HepG2 (cell line): ENCODE results near the gene DNM3. TPM values are rescaled to one million over a fixed set of nuclear protein-coding genes. Genes with fewer than 3 reads are reported as not detected.

Source experiments
- ATAC-seq: fragments of 200-7000 bp; cut with Tn5 transposase; 3 replicates; pipeline ENCODE4 v1.9.1; 2020; ENCODE audit warnings: mild to moderate bottlenecking, moderate library complexity
- BruUV-seq: library from RNA; stranded (reverse); fragments of 400-500 nt; replicated peaks from 2 replicates; lab custom pipeline; 2021; lab: Mats Ljungman, UMichigan
- CTCF ChIA-PET: fragments of 300-600 bp; formaldehyde crosslinking; extraction: SDS; loops from one replicate; lab custom pipeline; 2021; ENCODE audit warnings: low total read pairs, inconsistent platforms, low intra/inter-chr PET ratio; lab: Yijun Ruan, JAX
- POLR2A ChIA-PET: fragments of 350-600 bp; sonication (Branson Sonifier 250); formaldehyde crosslinking; loops from one replicate; lab custom pipeline; 2020; ENCODE audit warnings: antibody characterized with exemption, inconsistent platforms; lab: Yijun Ruan, JAX
- DNase-seq: peaks from one replicate; pipeline ENCODE4 v3.0.0-alpha.2; 2015; ENCODE audit warnings: low spot score
- FAIRE-seq: peaks from 3 replicates; lab custom pipeline; 2011; peaks lifted over from hg19 to GRCh38; lab: Jason Lieb, UNC
- H2AFZ ChIP-seq: one replicate; pipeline ENCODE4 v1.6.1; 2011; ENCODE audit warnings: low read length, inconsistent platforms
- H3K27ac ChIP-seq: fragments of 300-600 bp; 3 replicates; pipeline ENCODE4 v1.8.0; 2011; ENCODE audit warnings: mixed run types, mild to moderate bottlenecking, mixed read lengths, low read length, inconsistent platforms; ENCODE audit not compliant: insufficient read depth; ENCODE audit errors: extremely low read length
- H3K27me3 ChIP-seq, 2 experiments: fragments of 200-600 bp in 1 of 2; 2 replicates in 1 of 2; 3 replicates in 1 of 2; pipeline versions ENCODE4 v1.6.0 to v1.8.0; 2011; ENCODE audit warnings: low read length in 2 of 2, mild to moderate bottlenecking in 2 of 2, moderate library complexity in 2 of 2, inconsistent platforms in 1 of 2; ENCODE audit not compliant: insufficient read depth in 2 of 2, control insufficient read depth in 1 of 2
- H3K36me3 ChIP-seq, 2 experiments: fragments of 200-600 bp in 1 of 2; replicated peaks in 1 of 2; 2 replicates in 1 of 2; 3 replicates in 1 of 2; pipeline versions ENCODE4 v1.5.1 to v1.8.0; 2011; ENCODE audit warnings: low read length in 2 of 2, inconsistent platforms in 1 of 2; ENCODE audit not compliant: insufficient read depth in 2 of 2, control insufficient read depth in 1 of 2
- H3K4me1 ChIP-seq: 2 replicates; pipeline ENCODE4 v1.5.1; 2012; ENCODE audit warnings: low read length, inconsistent platforms; ENCODE audit not compliant: insufficient read depth
- H3K4me2 ChIP-seq: 2 replicates; pipeline ENCODE4 v1.6.0; 2011; ENCODE audit warnings: low read depth, low read length, inconsistent platforms
- H3K4me3 ChIP-seq, 3 experiments: fragments of 200-600 bp in 1 of 3; sonication (generic), shearing (Covaris generic) in 1 of 3; replicated peaks in 1 of 3; 2 replicates each; pipeline ENCODE4 v1.5.1; 2011 to 2016; ENCODE audit warnings: low read length in 3 of 3, inconsistent platforms in 2 of 3, low read depth in 2 of 3, mild to moderate bottlenecking in 2 of 3, control low read depth in 1 of 3, mixed read lengths in 1 of 3; ENCODE audit not compliant: insufficient read depth in 1 of 3
- H3K79me2 ChIP-seq: one replicate; pipeline ENCODE4 v1.6.1; 2011; ENCODE audit warnings: low read length, inconsistent platforms; ENCODE audit not compliant: insufficient read depth
- H3K9ac ChIP-seq: 2 replicates; pipeline ENCODE4 v1.6.0; 2011; ENCODE audit warnings: mild to moderate bottlenecking, low read depth, low read length, inconsistent platforms; ENCODE audit not compliant: insufficient read depth
- H3K9me3 ChIP-seq: 2 replicates; pipeline ENCODE4 v1.5.1; 2012; ENCODE audit warnings: mild to moderate bottlenecking, low read length
- H4K20me1 ChIP-seq: 2 replicates; pipeline ENCODE4 v1.6.0; 2011; ENCODE audit warnings: inconsistent platforms, mild to moderate bottlenecking, low read length, moderate library complexity; ENCODE audit not compliant: insufficient read depth
- ARID4A ChIP-seq: sonication (generic); formaldehyde crosslinking; IDR thresholded peaks from 2 replicates; pipeline ENCODE4 v1.5.0; 2020; ENCODE audit warnings: mild to moderate bottlenecking, missing genetic modification reagents, borderline replicate concordance
- HMGXB3 ChIP-seq: sonication (generic); formaldehyde crosslinking; IDR thresholded peaks from 2 replicates; pipeline ENCODE4 v1.4.0; 2020; ENCODE audit warnings: missing genetic modification reagents, borderline replicate concordance
- MAFG ChIP-seq: sonication (generic); formaldehyde crosslinking; IDR thresholded peaks from 2 replicates; pipeline ENCODE4 v1.5.1; 2020; ENCODE audit warnings: mild to moderate bottlenecking, missing genetic modification reagents
- MBNL3 ChIP-seq: fragments of 250-450 bp; sonication (Bioruptor Pico); conservative IDR thresholded peaks from 2 replicates; pipeline ENCODE4 v1.8.0; 2022; ENCODE audit warnings: mild to moderate bottlenecking, inconsistent platforms
- MEIS2 ChIP-seq: sonication (generic); formaldehyde crosslinking; IDR thresholded peaks from 2 replicates; pipeline ENCODE4 v1.9.0; 2021; ENCODE audit warnings: mild to moderate bottlenecking, missing genetic modification reagents
- POLR2A ChIP-seq, 2 experiments: IDR thresholded peaks; 2 replicates each; pipeline ENCODE4 v1.6.1; 2011; ENCODE audit warnings: low read depth in 2 of 2, low read length in 2 of 2, mild to moderate bottlenecking in 1 of 2, moderate library complexity in 1 of 2; ENCODE audit not compliant: insufficient read depth in 1 of 2
- SIN3A ChIP-seq: IDR thresholded peaks from 2 replicates; pipeline ENCODE4 v1.6.1; 2011; ENCODE audit warnings: low read depth, mild to moderate bottlenecking, control low read depth, low read length, borderline replicate concordance
- TP53 ChIP-seq: sonication (generic); formaldehyde crosslinking; conservative IDR thresholded peaks from 2 replicates; pipeline ENCODE4 v1.4.0; 2020; ENCODE audit warnings: missing genetic modification reagents
- ZBTB10 ChIP-seq: sonication (generic); formaldehyde crosslinking; IDR thresholded peaks from 2 replicates; pipeline ENCODE4 v1.4.0; 2020; ENCODE audit warnings: missing genetic modification reagents, borderline replicate concordance
- ZNF275 ChIP-seq: sonication (generic); formaldehyde crosslinking; IDR thresholded peaks from 2 replicates; pipeline ENCODE4 v1.8.0; 2022; ENCODE audit warnings: missing genetic modification reagents, mild to moderate bottlenecking, inconsistent platforms, borderline replicate concordance
- ZNF430 ChIP-seq: sonication (generic); formaldehyde crosslinking; IDR thresholded peaks from 2 replicates; pipeline ENCODE4 v1.9.0; 2021; ENCODE audit warnings: mild to moderate bottlenecking, missing genetic modification reagents
- ZNF543 ChIP-seq: sonication (generic); formaldehyde crosslinking; IDR thresholded peaks from 2 replicates; pipeline ENCODE4 v1.4.0; 2020; ENCODE audit warnings: mild to moderate bottlenecking, missing genetic modification reagents
- ZNF713 ChIP-seq: sonication (generic); formaldehyde crosslinking; IDR thresholded peaks from 2 replicates; pipeline ENCODE4 v1.4.0; 2020; ENCODE audit warnings: mild to moderate bottlenecking, missing genetic modification reagents
- WGBS: methylation state at CpG from one replicate; pipeline ENCODE4 v1.1.6; 2017; ENCODE audit warnings: low lambda C conversion rate; 5-methylcytosine and 5-hydroxymethylcytosine counted together
- in situ Hi-C: cut with HindIII; loops from 2 replicates; pipeline ENCODE4 v1.10.0; 2017; ENCODE audit warnings: low pct_unique_long_range_greater_than_20kb; ENCODE audit not compliant: extremely low pct_ligation_motif_present
- intact Hi-C: fragments of 100-400 bp; cut with micrococcal nuclease; formaldehyde crosslinking; loops from one replicate; pipeline ENCODE4 v1.10.0; 2022; ENCODE audit not compliant: unreplicated experiment
- polyA plus RNA-seq, 8 experiments: library from polyadenylated mRNA; depleted of rRNA in 3 of 8; stranded (reverse) in 7 of 8; unstranded in 1 of 8; fragments of >200 nt; fragmentation: Illumina TruSeq in 4 of 8; extraction: Trizol in 4 of 8; gene quantifications; 2 replicates each; pipeline versions ENCODE4 v1.2.1 to v1.2.3, GENCODE V29; 2011 to 2016; ENCODE audit warnings: low read depth in 4 of 8, missing spikeins in 1 of 8, mixed read lengths in 1 of 8; ENCODE audit not compliant: insufficient read depth in 1 of 8
- total RNA-seq, 5 experiments: library from RNA; depleted of rRNA; stranded (reverse); fragments of >200 nt; fragmentation: Illumina TruSeq; extraction: Trizol; gene quantifications; 2 replicates each; pipeline ENCODE4 v1.2.3, GENCODE V29; 2016; ENCODE audit warnings: low read depth in 1 of 5

The DNM3 gene
- total and polyA plus RNA-seq, 2 of the 13 experiments (the other 11 are each of a cell fraction or from before 2014, with no cell fraction given) = 0.05 TPM; not detected in 1

- no peaks in the 10 kb centered on the region for H3K4me1 ChIP-seq
- FAIRE-seq (no peak), DNase-seq (no peak), ATAC-seq (no peak)
- no peak overlapping the region for H3K4me3 ChIP-seq
- intact Hi-C loops = no loop called here
- no peaks in the 10 kb centered on the region for H3K79me2 ChIP-seq
- no peaks in the 10 kb centered on the region for H3K27me3 ChIP-seq
- H3K9ac ChIP-seq = no peak overlapping the region
- BruUV-seq = no TSS peak
- 46% methylated on average over 4 of the region's 4 CpGs for WGBS
- H3K4me2 ChIP-seq = no peak overlapping the region
- ChIA-PET CTCF (no interaction called here), POLR2A (no interaction called here)
- H3K9me3 ChIP-seq = no peaks in the 10 kb centered on the region
- no peak overlapping the region for H2AFZ ChIP-seq
- H3K36me3 ChIP-seq = no peaks in the 10 kb centered on the region
- in situ Hi-C loops = no loop called here
- H4K20me1 ChIP-seq = no peaks in the 10 kb centered on the region
- no peak overlapping the region for H3K27ac ChIP-seq
- TF ChIP-seq MBNL3 (no peak), HMGXB3 (CRISPR knock-in tag) (no peak), ZNF713 (CRISPR knock-in tag) (no peak), ZNF430 (CRISPR knock-in tag) (no peak), TP53 (CRISPR knock-in tag) (no peak), SIN3A (no peak), POLR2A (IDR thresholded peaks at IDR 0.05; ENCODE audit: insufficient read depth in 1 of 2, low read depth in 2 of 2, low read length in 2 of 2) (no peak), ZBTB10 (CRISPR knock-in tag) (no peak), MEIS2 (CRISPR knock-in tag) (no peak), ZNF543 (no peak), ARID4A (CRISPR knock-in tag) (no peak), MAFG (CRISPR knock-in tag) (no peak), ZNF275 (CRISPR knock-in tag) (no peak)
Measured at GRCh38 chr1:172338295-172338735, 497.0 kb downstream of the DNM3 start.
